Measurements from ENCODE around the gene ZNF462. TPM values are rescaled to one million over a fixed set of nuclear protein-coding genes. Genes with fewer than 3 reads are reported as not detected.
"Not testable (repeated sequence)": the region's sequence is repeated elsewhere in the genome, so short reads cannot be mapped to it uniquely, and the experiment has no call there.

ZNF462 gene
- polyA plus RNA-seq, 1 donor = 37.9 TPM

- no peak for DNase-seq
These were observed 98.7 kb downstream of the ZNF462 start for GRCh38 chr9:106961623-106962022.

- no peak for DNase-seq
These were observed 99.2 kb downstream of the ZNF462 start for GRCh38 chr9:106962122-106962521.

GRCh38 chr9:106962615-106963363, 99.8 kb downstream of the ZNF462 start:
- DNase-seq = peak; percentile 30

GRCh38 chr9:106963684-106964083, 100.7 kb downstream of the ZNF462 start:
- DNase-seq = no peak

- DNase-seq = no peak
These were observed 101.4 kb downstream of the ZNF462 start for GRCh38 chr9:106964329-106964728.

- no peak for DNase-seq
These were observed 102.0 kb downstream of the ZNF462 start for GRCh38 chr9:106964822-106965525.

GRCh38 chr9:106966481-106966880, 103.5 kb downstream of the ZNF462 start:
- no peak for DNase-seq

- DNase-seq = no peak
These were observed 106.7 kb downstream of the ZNF462 start for GRCh38 chr9:106969696-106970095.

GRCh38 chr9:106970219-106970975, 107.4 kb downstream of the ZNF462 start:
- DNase-seq = no peak

GRCh38 chr9:106970976-106971457, 108.1 kb downstream of the ZNF462 start:
- no peak for DNase-seq

GRCh38 chr9:106972082-106972481, 109.1 kb downstream of the ZNF462 start:
- DNase-seq = no peak

- DNase-seq = no peak
These were observed 111.4 kb downstream of the ZNF462 start for GRCh38 chr9:106974341-106974740.

GRCh38 chr9:106976772-106977171, 113.8 kb downstream of the ZNF462 start:
- DNase-seq = no peak

- DNase-seq = no peak
These were observed 117.7 kb downstream of the ZNF462 start for GRCh38 chr9:106980551-106981101.

- no peak for DNase-seq
These were observed 118.7 kb downstream of the ZNF462 start for GRCh38 chr9:106981396-106982287.

GRCh38 chr9:106982636-106983035, 119.7 kb downstream of the ZNF462 start:
- DNase-seq = no peak

GRCh38 chr9:106983346-106983745, 120.4 kb downstream of the ZNF462 start:
- no peak for DNase-seq

- not testable (repeated sequence) for DNase-seq
These were observed 126.9 kb downstream of the ZNF462 start for GRCh38 chr9:106989904-106990303.

GRCh38 chr9:106992186-106992585, 129.2 kb downstream of the ZNF462 start:
- no peak for DNase-seq

- DNase-seq = no peak
These were observed 130.6 kb downstream of the ZNF462 start for GRCh38 chr9:106993603-106994002.

- no peak for DNase-seq
These were observed 131.5 kb downstream of the ZNF462 start for GRCh38 chr9:106994463-106994862.
